Natural killer cell (primary cell): ENCODE results near the gene ALDH3A2. TPM values are rescaled to one million over a fixed set of nuclear protein-coding genes. Genes with fewer than 3 reads are reported as not detected.

ENCODE experiments used
- ATAC-seq, 3 donors: fragments of 150-1000 bp in 2 of 3; fragments of 200-7000 bp in 1 of 3; cut with Tn5 transposase; 1 replicate in 1 of 3; 2 replicates in 2 of 3; pipeline ENCODE4 v1.10.0; 2021; ENCODE audit warnings: mild to moderate bottlenecking in 2 of 3, moderate library complexity in 2 of 3
- DNase-seq, 2 donors: peaks; one replicate each; pipeline versions ENCODE4 v3.0.0 to v3.0.0-alpha.2; 2013 to 2021; ENCODE audit warnings: mixed read lengths in 1 of 2
- H3K27ac ChIP-seq: one replicate; pipeline ENCODE4 v1.5.1; 2013; ENCODE audit warnings: mild to moderate bottlenecking, low read length
- H3K27me3 ChIP-seq: one replicate; pipeline ENCODE4 v1.6.1; 2013; ENCODE audit warnings: low read length; ENCODE audit not compliant: control insufficient read depth, insufficient read depth
- H3K36me3 ChIP-seq: one replicate; pipeline ENCODE4 v1.6.1; 2013; ENCODE audit warnings: low read length; ENCODE audit not compliant: control insufficient read depth, insufficient read depth
- H3K4me1 ChIP-seq: one replicate; pipeline ENCODE4 v1.6.1; 2013; ENCODE audit warnings: low read length; ENCODE audit not compliant: control insufficient read depth, insufficient read depth
- H3K4me3 ChIP-seq: one replicate; pipeline ENCODE4 v1.5.1; 2013; ENCODE audit warnings: low read length
- H3K9me3 ChIP-seq: one replicate; pipeline ENCODE4 v1.6.1; 2013; ENCODE audit warnings: low read length; ENCODE audit not compliant: control insufficient read depth, insufficient read depth
- H3K27ac Mint-ChIP-seq, 2 donors: one replicate each; pipeline ENCODE4 v1.8.0; 2022; ENCODE audit warnings: mild to moderate bottlenecking in 2 of 2, mixed read lengths in 2 of 2, moderate library complexity in 1 of 2
- H3K27me3 Mint-ChIP-seq, 2 donors: one replicate each; pipeline ENCODE4 v1.8.0; 2022; ENCODE audit warnings: low read depth in 2 of 2, mixed read lengths in 2 of 2
- H3K36me3 Mint-ChIP-seq: one replicate; pipeline ENCODE4 v1.8.0; 2022; ENCODE audit warnings: mixed read lengths
- H3K4me1 Mint-ChIP-seq, 2 donors: one replicate each; pipeline ENCODE4 v1.8.0; 2022; ENCODE audit warnings: mixed read lengths in 2 of 2
- H3K4me3 Mint-ChIP-seq: one replicate; pipeline ENCODE4 v1.8.0; 2022; ENCODE audit warnings: mild to moderate bottlenecking, moderate library complexity, mixed read lengths
- H3K9me3 Mint-ChIP-seq, 2 donors: one replicate each; pipeline ENCODE4 v1.8.0; 2022; ENCODE audit warnings: mixed read lengths in 2 of 2
- CTCF ChIP-seq: fragments of 200-600 bp; IDR thresholded peaks from one replicate; pipeline ENCODE4 v1.8.0; 2022; ENCODE audit warnings: antibody characterized with exemption
- WGBS: methylation state at CpG from one replicate; pipeline ENCODE4 v1.1.7; 2013; ENCODE audit warnings: missing lambda C conversion rate; ENCODE audit not compliant: insufficient coverage; 5-methylcytosine and 5-hydroxymethylcytosine counted together
- intact Hi-C: fragments of 100-400 bp; cut with micrococcal nuclease; formaldehyde crosslinking; loops from one replicate; pipeline ENCODE4 v1.14.2; 2022
- total RNA-seq, 4 donors: library from RNA; stranded (reverse); fragments of 120-200 nt in 1 of 4; gene quantifications; one replicate each; pipeline versions ENCODE4 v1.2.3 to v1.2.4, GENCODE V29; 2013 to 2022

The ALDH3A2 gene
- total RNA-seq, 3 donors from 2014 or later (not counting 1 experiment from before 2014, with no cell fraction given), result 25.3 to 33.7 (median 31.4) TPM

DNA sequence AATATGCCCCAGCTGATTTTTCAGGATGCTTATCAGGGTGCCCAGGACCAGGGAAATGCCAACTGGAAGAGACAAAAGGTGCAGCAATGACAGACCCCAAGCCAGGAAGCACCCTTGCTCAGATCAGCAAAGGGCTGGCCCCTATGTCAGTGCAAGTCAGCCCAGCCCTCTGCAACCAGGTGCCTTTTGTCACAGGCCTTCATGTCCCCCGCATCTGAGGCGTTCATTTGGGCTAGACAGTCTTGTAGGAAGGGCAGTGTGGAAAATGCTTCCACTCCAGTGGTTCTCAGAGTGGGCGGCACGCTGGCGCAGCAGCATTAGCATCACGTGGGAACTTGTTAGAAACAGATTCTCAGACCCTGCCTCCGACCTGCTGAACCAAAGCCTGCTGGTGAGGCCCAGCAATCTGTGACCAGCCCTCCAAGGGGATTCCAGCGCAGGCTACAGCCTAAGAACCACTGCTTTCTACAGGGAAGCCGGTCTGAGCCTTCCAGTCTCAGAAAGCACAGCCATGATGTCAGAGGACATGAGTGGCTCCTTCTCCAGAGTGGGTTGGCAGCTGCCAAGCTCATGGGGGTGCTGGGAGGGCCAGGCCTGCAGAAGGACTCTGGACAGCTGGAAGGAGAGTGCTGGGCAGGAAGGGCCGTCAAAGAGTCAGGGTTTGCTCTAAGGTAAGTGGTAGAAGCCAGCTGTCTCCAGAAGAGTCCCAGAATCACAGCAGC lies 54.7 kb downstream of the ALDH3A2 start:
- no peak overlapping the region for H3K4me3 ChIP-seq
- no peaks in the 10 kb centered on the region for H3K4me1 ChIP-seq
- no peaks in the 10 kb centered on the region for H3K9me3 ChIP-seq
- intact Hi-C loops, result no loop called here
- H3K9me3 Mint-ChIP-seq, result no peaks in the 10 kb centered on the region
- no peaks in the 10 kb centered on the region for H3K27me3 Mint-ChIP-seq
- no peak for ATAC-seq
- no peak overlapping the region for H3K27ac ChIP-seq
- H3K36me3 ChIP-seq, result no peaks in the 10 kb centered on the region
- no peak overlapping the region for H3K4me3 Mint-ChIP-seq
- no peaks in the 10 kb centered on the region for H3K27me3 ChIP-seq
- no peak for DNase-seq
- no peak for TF ChIP-seq CTCF
- H3K4me1 Mint-ChIP-seq, result no peaks in the 10 kb centered on the region
- no peak overlapping the region for H3K27ac Mint-ChIP-seq
- H3K36me3 Mint-ChIP-seq, result no peaks in the 10 kb centered on the region
- 85% methylated on average over 10 of the region's 10 CpGs for WGBS

DNA sequence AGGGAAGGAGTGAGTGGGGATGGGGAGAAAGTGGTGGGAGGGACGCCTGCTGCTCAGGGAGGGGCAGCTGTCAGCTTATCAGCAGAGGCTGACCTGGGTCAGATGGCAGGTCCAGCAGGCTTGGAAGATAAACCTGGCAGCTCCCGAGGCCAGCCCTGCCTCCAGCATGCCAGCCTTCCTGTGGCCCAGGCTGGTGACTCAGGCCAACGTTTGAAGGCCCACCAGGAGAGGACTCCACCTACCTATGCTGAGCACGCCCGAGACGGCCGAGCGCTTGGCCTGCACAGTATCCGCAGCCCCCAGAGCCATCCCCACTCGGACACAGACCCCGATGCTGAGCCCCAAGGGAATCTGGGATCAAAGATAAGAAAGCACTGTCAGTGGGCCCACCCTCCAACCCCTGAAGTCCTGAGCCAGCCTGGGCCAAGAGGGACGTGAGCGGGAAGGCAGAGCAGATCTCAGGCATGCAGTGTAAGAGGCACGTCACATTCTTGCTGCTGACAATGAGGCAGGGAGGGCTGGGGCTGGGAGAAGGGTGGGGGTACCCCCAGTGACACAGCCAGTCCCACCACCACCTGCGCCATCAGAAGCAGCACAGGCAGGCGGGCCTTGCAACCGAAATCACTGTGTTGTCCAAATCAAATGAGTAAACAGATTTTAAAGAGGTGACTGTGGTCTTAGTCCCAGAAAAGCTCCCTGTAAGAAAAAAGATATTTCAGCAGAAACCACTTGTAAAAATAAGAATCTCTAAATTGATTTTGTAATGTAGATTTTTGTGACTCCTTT lies 55.5 kb downstream of the ALDH3A2 start:
- H3K27ac ChIP-seq, result no peak overlapping the region
- DNase-seq, result no peak
- no peaks in the 10 kb centered on the region for H3K4me1 ChIP-seq
- no peaks in the 10 kb centered on the region for H3K27me3 ChIP-seq
- TF ChIP-seq CTCF, result no peak
- Mint-ChIP-seq H3K27me3 (no peaks in the 10 kb centered on the region), H3K4me1 (no peaks in the 10 kb centered on the region), H3K27ac (no peak overlapping the region), H3K9me3 (no peaks in the 10 kb centered on the region), H3K4me3 (no peak overlapping the region), H3K36me3 (no peaks in the 10 kb centered on the region)
- no peaks in the 10 kb centered on the region for H3K36me3 ChIP-seq
- ATAC-seq, result no peak
- no peak overlapping the region for H3K4me3 ChIP-seq
- no peaks in the 10 kb centered on the region for H3K9me3 ChIP-seq
- 94% methylated on average over 16 of the region's 17 CpGs for WGBS
- intact Hi-C loops, result no loop called here

GRCh38 chr17:19705201-19705600 lies 56.6 kb downstream of the ALDH3A2 start:
- intact Hi-C loops, result no loop called here
- H3K36me3 ChIP-seq, result no peaks in the 10 kb centered on the region
- no peak for ATAC-seq
- H3K27ac Mint-ChIP-seq, result no peak overlapping the region
- no peaks in the 10 kb centered on the region for H3K9me3 ChIP-seq
- DNase-seq, result no peak
- H3K4me1 Mint-ChIP-seq, result no peaks in the 10 kb centered on the region
- H3K4me1 ChIP-seq, result no peaks in the 10 kb centered on the region
- H3K27ac ChIP-seq, result no peak overlapping the region
- WGBS, result 89% methylated on average over 13 of the region's 13 CpGs
- H3K9me3 Mint-ChIP-seq, result no peaks in the 10 kb centered on the region
- no peak overlapping the region for H3K4me3 Mint-ChIP-seq
- H3K36me3 Mint-ChIP-seq, result no peaks in the 10 kb centered on the region
- TF ChIP-seq CTCF, result no peak
- H3K27me3 Mint-ChIP-seq, result no peaks in the 10 kb centered on the region
- H3K4me3 ChIP-seq, result no peak overlapping the region
- H3K27me3 ChIP-seq, result no peaks in the 10 kb centered on the region
